ENCODE results near the gene SYCN.
"Not testable (repeated sequence)": the region's sequence is repeated elsewhere in the genome, so short reads cannot be mapped to it uniquely, and the experiment has no call there.

SYCN gene

DNA sequence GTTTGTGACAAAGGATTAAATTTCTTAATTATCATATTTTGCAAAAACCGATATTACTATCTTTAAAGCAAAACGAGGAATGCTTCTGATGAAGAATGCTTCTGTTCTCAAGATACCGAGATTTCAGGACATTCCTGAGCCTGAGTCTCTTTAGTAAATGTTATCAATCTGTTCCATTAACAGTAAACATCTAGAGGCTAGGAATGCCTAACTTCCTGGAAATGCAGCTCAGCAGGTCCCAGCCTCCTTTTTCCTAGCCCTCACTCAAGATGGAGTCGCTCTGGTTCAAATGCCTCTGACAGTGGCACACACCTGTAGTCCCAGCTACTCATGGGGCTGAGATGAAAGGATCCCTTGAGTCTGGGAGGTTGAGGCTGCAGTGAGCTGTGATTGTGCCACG lies 47.0 kb upstream of the SYCN start:
- Histone ChIP-seq H3K36me3 (ENCODE audit: insufficient read depth) (no peaks in the 10 kb centered on the region), H3K4me2 (no peak overlapping the region), H2AFZ (ENCODE audit: low read depth) (no peak overlapping the region), H3K27me3 (ENCODE audit: insufficient read depth, low read depth) (no peaks in the 10 kb centered on the region; the same call in 1 of the 2 replicates), H3K79me2 (ENCODE audit: insufficient read depth, low read depth) (no peaks in the 10 kb centered on the region), H3K27ac (no peak overlapping the region), H4K20me1 (ENCODE audit: insufficient read depth) (no peaks in the 10 kb centered on the region), H3K4me3 (IDR thresholded peaks at IDR 0.05; ENCODE audit: insufficient read depth, low read depth, low read length) (no peak overlapping the region), H3K9ac (no peak overlapping the region), H3K4me1 (ENCODE audit: low read depth, poor library complexity, severe bottlenecking) (no peaks in the 10 kb centered on the region)
- TF ChIP-seq, protein P1, sequence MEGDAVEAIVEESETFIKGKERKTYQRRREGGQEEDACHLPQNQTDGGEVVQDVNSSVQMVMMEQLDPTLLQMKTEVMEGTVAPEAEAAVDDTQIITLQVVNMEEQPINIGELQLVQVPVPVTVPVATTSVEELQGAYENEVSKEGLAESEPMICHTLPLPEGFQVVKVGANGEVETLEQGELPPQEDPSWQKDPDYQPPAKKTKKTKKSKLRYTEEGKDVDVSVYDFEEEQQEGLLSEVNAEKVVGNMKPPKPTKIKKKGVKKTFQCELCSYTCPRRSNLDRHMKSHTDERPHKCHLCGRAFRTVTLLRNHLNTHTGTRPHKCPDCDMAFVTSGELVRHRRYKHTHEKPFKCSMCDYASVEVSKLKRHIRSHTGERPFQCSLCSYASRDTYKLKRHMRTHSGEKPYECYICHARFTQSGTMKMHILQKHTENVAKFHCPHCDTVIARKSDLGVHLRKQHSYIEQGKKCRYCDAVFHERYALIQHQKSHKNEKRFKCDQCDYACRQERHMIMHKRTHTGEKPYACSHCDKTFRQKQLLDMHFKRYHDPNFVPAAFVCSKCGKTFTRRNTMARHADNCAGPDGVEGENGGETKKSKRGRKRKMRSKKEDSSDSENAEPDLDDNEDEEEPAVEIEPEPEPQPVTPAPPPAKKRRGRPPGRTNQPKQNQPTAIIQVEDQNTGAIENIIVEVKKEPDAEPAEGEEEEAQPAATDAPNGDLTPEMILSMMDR (conservative IDR thresholded peaks at IDR 0.05; ENCODE audit: low read depth, low read length) = no peak

DNA sequence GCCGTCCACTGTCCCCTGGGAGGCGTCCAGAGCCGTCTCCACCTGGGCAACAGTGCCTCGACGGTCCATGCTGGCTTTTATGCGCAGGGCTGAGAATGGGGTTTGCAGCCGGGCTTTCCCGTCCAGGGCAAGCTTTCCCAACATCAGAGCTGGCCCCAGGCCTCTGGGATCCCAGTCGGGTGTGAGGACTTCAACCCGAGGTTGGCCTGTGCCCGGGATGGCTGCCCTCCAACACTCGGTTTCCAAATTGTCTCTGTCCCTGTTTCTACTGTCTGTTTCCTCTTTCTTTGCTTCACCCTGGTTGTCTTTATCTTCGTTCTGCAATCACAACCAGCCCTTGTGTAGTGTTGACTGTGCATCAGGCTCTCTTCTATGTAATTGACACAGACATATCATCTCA lies 44.7 kb upstream of the SYCN start, which contains the start of gene IFNL4:
IFNL4 (minus strand) TSS at position 51 of the 400 bp plus-strand sequence.
- H3K27me3 ChIP-seq (ENCODE audit: insufficient read depth, low read depth) = no peaks in the 10 kb centered on the region; the same call in 1 of the 2 replicates

DNA sequence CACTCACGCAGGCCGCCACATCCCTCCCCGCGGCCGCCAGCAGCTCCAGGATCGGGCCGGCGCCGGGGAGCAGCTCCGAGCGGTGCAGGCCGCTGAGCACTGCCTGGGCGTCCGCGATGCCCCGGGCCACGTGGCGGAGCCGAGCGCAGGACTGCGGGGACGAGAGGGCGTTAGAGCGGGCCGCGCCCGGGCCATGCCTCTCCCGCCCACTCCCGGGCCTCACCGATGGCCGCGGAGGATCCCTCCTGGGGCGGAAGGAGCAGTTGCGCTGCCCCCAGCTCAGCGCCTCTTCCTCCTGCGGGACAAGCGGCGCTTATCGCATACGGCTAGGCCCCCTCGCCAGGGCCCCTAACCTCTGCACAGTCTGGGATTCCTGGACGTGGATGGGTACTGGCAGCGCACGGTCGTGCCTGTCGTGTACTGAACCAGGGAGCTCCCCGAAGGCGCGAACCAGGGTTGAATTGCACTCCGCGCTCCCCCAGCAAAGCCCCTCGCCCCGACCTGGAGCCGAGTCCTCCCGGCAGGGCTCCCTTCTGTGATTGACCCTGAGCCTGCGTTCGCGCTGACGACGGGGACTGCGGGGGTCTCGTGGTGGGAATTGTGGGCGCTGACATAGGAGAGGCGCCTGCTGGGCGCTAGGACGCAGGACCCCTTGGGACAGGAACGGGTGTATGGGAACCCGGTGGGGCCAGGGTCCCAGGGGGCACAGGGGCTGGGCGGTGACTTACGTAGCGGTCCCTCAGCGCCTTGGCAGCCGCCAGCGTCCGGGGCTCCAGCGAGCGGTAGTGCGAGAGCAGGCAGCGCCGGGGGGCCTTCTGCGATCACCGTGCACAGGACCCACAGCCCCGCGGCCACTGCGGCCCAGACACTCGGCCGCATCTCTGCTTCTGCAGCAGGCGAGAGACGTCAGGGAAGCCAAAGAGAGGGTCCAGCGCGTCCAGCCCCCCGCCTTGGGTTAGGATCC lies 43.9 kb upstream of the SYCN start:
- Histone ChIP-seq H3K27ac (no peak overlapping the region), H3K9ac (no peak overlapping the region), H3K79me2 (ENCODE audit: insufficient read depth, low read depth) (no peaks in the 10 kb centered on the region), H3K4me2 (no peak overlapping the region), H4K20me1 (ENCODE audit: insufficient read depth) (no peaks in the 10 kb centered on the region), H3K27me3 (ENCODE audit: insufficient read depth, low read depth) (no peaks in the 10 kb centered on the region; the same call in 1 of the 2 replicates), H3K4me3 (IDR thresholded peaks at IDR 0.05; ENCODE audit: insufficient read depth, low read depth, low read length) (no peak overlapping the region), H2AFZ (ENCODE audit: low read depth) (no peak overlapping the region), H3K36me3 (ENCODE audit: insufficient read depth) (no peaks in the 10 kb centered on the region), H3K4me1 (ENCODE audit: low read depth, poor library complexity, severe bottlenecking) (no peaks in the 10 kb centered on the region)
- TF ChIP-seq, protein P1 (conservative IDR thresholded peaks at IDR 0.05; ENCODE audit: low read depth, low read length) = no peak

More for the DNA sequence above, 44.7 kb upstream of the SYCN start, which contains the start of gene IFNL4:
- no peak within 1 kb of the TSS for H3K9ac ChIP-seq
- no peak within 1 kb of the TSS for H3K4me3 ChIP-seq (IDR thresholded peaks at IDR 0.05; ENCODE audit: insufficient read depth, low read depth, low read length)
- no peaks in the 10 kb centered on the region for H3K4me1 ChIP-seq (ENCODE audit: low read depth, poor library complexity, severe bottlenecking)
- no peak within 1 kb of the TSS for H2AFZ ChIP-seq (ENCODE audit: low read depth)
- H3K36me3 ChIP-seq (ENCODE audit: insufficient read depth) = no peaks in the 10 kb centered on the region
- TF ChIP-seq, protein P1 (conservative IDR thresholded peaks at IDR 0.05; ENCODE audit: low read depth, low read length) = no peak
- H4K20me1 ChIP-seq (ENCODE audit: insufficient read depth) = no peaks in the 10 kb centered on the region
- no peak within 1 kb of the TSS for H3K27ac ChIP-seq
- no peak within 1 kb of the TSS for H3K4me2 ChIP-seq
- no peaks in the 10 kb centered on the region for H3K79me2 ChIP-seq (ENCODE audit: insufficient read depth, low read depth)

DNA sequence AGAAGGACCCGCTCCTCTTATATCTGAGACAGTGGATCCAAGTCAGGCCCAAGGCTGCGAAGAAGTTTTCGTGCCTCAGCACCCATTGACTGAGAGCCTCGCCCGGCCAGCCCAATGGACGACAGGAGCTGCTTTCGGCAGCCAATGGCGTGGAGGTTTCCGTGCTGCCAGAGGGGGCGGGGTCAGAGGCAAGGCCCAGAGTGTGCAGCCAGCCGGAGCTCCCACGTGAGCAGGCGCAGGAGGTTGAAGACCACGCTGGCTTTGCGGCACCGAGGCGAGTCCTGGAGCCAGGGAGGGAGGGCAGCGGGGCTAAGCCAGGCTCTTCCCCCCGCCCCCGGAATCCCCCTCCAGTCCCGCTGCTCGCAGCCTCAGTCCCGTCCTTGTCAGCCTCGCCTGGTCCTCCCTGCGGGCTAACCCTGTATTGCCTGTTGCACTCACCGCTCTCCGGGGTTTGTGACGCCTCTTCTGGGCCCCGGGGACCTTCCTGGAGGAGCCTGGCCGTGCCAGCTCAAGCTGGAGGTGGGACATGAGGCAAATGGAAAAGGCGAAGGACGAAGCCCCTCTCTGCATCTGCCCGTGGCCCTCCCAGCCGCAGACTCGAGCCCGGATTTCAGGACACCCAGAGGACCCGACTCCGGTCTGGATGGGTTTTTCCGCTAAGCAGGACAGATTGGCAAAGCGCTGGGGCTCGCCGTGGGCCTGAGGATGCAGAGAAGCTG lies 43.0 kb upstream of the SYCN start:
- TF ChIP-seq, protein P1 (conservative IDR thresholded peaks at IDR 0.05; ENCODE audit: low read depth, low read length) = no peak
- Histone ChIP-seq H3K4me3 (IDR thresholded peaks at IDR 0.05; ENCODE audit: insufficient read depth, low read depth, low read length) (no peak overlapping the region), H3K79me2 (ENCODE audit: insufficient read depth, low read depth) (no peaks in the 10 kb centered on the region), H3K27ac (no peak overlapping the region), H3K4me2 (no peak overlapping the region), H3K4me1 (ENCODE audit: low read depth, poor library complexity, severe bottlenecking) (no peaks in the 10 kb centered on the region), H2AFZ (ENCODE audit: low read depth) (no peak overlapping the region), H3K27me3 (ENCODE audit: insufficient read depth, low read depth) (no peaks in the 10 kb centered on the region; the same call in 1 of the 2 replicates), H4K20me1 (ENCODE audit: insufficient read depth) (no peaks in the 10 kb centered on the region), H3K36me3 (ENCODE audit: insufficient read depth) (no peaks in the 10 kb centered on the region), H3K9ac (no peak overlapping the region)

DNA sequence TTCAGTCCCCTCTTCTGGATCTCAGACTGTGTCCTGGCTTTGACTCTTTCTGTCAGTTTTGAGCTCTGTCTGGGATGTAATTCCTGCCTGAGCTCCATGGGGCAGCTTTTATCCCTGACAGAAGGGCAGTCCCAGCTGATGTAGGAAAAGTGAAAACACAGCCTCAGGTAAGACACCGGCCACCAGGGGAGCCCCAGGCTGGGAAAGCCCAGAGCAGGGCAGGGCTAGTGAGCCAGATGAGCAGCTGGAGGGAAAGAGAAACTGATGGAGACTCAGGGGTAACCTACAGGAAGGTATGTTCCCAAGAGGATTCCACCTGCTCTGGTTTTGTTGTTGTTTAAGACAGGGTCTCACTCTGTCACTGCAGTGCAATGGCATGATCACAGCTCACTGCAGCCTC lies 41.1 kb upstream of the SYCN start:
- not testable (repeated sequence) for H3K9ac ChIP-seq; H3K36me3 ChIP-seq (ENCODE audit: insufficient read depth); H3K27me3 ChIP-seq (ENCODE audit: insufficient read depth, low read depth); H3K27ac ChIP-seq; H3K4me2 ChIP-seq; H4K20me1 ChIP-seq (ENCODE audit: insufficient read depth); H3K4me3 ChIP-seq (IDR thresholded peaks at IDR 0.05; ENCODE audit: insufficient read depth, low read depth, low read length); H3K4me1 ChIP-seq (ENCODE audit: low read depth, poor library complexity, severe bottlenecking); H2AFZ ChIP-seq (ENCODE audit: low read depth); H3K79me2 ChIP-seq (ENCODE audit: insufficient read depth, low read depth)

DNA sequence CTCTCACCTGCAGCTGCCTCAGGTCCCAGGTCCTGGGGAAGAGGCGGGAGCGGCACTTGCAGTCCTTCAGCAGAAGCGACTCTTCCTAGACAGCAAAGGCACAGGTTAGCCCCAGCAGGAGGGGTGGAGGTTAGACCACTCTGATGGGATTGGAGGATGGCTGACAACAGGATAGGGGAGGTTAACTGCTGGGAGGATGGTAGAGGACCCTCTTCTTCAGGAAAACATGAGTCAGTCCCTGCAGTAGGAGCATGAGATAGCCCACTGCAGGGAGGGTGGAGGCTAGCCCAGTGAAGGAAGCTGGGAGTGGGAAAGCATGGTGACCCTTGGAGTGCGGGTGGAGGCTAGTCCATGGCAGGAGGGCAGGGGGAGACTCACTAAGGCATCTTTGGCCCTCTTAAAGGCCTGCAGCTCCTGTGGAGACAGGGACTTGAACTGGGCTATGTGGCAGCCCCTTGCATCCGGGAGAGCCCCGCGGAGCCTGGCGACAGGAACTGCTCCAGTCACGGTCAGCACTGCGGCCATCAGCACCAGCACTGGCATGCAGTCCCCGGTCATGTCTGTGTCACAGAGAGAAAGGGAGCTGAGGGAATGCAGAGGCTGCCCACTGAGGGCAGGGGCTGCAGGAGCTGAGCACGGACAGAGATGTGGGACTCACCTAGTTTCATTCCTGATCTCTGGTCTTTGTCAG lies 40.5 kb upstream of the SYCN start, which contains the start of gene IFNL3:
IFNL3 (minus strand) TSS at position 597 of the 691 bp plus-strand sequence; CDS start at position 558, 39 bp downstream.
- H3K4me1 ChIP-seq (ENCODE audit: low read depth, poor library complexity, severe bottlenecking); H3K4me3 ChIP-seq (IDR thresholded peaks at IDR 0.05; ENCODE audit: insufficient read depth, low read depth, low read length); H3K36me3 ChIP-seq (ENCODE audit: insufficient read depth); H3K27ac ChIP-seq; H4K20me1 ChIP-seq (ENCODE audit: insufficient read depth); H3K4me2 ChIP-seq; H3K79me2 ChIP-seq (ENCODE audit: insufficient read depth, low read depth); H2AFZ ChIP-seq (ENCODE audit: low read depth); H3K27me3 ChIP-seq (ENCODE audit: insufficient read depth, low read depth); H3K9ac ChIP-seq: not testable (repeated sequence)

All from KMS-11 (cell line).